HL-60 (cell line): ENCODE data around the gene TASP1.

Experiments used
- POLR2AphosphoS5 ChIP-seq: IDR thresholded peaks from 2 replicates; pipeline ENCODE4 v1.6.1; 2012; ENCODE audit warnings: low read depth
- SPI1 ChIP-seq: IDR thresholded peaks from 2 replicates; pipeline ENCODE4 v1.6.1; 2012; ENCODE audit warnings: low read depth, mild to moderate bottlenecking, borderline replicate concordance
- TF ChIP-seq, protein P1 (sequence below): IDR thresholded peaks from one replicate; pipeline ENCODE4 v1.5.1; 2011; ENCODE audit warnings: low read length, control low read depth, inconsistent platforms; ENCODE audit not compliant: insufficient read depth
- TF ChIP-seq, protein P2 (sequence below): IDR thresholded peaks from 2 replicates; pipeline ENCODE4 v1.6.1; 2012; ENCODE audit warnings: low read depth; ENCODE audit not compliant: insufficient replicate concordance

DNA sequence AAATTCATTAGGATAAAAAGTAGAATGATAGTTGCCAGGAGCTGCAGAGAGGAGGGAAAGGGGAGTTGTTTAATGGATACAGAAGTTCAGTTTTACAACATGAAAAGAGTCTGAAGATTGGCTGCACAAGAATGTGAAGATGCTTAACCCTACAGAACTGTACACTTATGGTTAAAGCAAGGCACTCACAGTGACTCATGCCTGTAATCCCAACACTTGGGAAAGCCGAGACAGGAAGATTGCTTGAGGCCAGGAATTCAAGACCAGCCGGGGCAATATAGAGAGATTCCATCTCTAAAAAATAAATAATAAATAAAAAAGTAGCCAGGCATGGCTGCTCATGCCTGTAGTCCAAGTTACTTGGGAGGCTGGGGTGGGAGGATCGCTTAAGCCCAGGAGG lies 174.0 kb downstream of the TASP1 start:
- TF ChIP-seq, protein P1, sequence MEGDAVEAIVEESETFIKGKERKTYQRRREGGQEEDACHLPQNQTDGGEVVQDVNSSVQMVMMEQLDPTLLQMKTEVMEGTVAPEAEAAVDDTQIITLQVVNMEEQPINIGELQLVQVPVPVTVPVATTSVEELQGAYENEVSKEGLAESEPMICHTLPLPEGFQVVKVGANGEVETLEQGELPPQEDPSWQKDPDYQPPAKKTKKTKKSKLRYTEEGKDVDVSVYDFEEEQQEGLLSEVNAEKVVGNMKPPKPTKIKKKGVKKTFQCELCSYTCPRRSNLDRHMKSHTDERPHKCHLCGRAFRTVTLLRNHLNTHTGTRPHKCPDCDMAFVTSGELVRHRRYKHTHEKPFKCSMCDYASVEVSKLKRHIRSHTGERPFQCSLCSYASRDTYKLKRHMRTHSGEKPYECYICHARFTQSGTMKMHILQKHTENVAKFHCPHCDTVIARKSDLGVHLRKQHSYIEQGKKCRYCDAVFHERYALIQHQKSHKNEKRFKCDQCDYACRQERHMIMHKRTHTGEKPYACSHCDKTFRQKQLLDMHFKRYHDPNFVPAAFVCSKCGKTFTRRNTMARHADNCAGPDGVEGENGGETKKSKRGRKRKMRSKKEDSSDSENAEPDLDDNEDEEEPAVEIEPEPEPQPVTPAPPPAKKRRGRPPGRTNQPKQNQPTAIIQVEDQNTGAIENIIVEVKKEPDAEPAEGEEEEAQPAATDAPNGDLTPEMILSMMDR = no peak
- no peak for TF ChIP-seq POLR2AphosphoS5
- TF ChIP-seq SPI1 = no peak
- TF ChIP-seq, protein P2, sequence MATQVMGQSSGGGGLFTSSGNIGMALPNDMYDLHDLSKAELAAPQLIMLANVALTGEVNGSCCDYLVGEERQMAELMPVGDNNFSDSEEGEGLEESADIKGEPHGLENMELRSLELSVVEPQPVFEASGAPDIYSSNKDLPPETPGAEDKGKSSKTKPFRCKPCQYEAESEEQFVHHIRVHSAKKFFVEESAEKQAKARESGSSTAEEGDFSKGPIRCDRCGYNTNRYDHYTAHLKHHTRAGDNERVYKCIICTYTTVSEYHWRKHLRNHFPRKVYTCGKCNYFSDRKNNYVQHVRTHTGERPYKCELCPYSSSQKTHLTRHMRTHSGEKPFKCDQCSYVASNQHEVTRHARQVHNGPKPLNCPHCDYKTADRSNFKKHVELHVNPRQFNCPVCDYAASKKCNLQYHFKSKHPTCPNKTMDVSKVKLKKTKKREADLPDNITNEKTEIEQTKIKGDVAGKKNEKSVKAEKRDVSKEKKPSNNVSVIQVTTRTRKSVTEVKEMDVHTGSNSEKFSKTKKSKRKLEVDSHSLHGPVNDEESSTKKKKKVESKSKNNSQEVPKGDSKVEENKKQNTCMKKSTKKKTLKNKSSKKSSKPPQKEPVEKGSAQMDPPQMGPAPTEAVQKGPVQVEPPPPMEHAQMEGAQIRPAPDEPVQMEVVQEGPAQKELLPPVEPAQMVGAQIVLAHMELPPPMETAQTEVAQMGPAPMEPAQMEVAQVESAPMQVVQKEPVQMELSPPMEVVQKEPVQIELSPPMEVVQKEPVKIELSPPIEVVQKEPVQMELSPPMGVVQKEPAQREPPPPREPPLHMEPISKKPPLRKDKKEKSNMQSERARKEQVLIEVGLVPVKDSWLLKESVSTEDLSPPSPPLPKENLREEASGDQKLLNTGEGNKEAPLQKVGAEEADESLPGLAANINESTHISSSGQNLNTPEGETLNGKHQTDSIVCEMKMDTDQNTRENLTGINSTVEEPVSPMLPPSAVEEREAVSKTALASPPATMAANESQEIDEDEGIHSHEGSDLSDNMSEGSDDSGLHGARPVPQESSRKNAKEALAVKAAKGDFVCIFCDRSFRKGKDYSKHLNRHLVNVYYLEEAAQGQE = no peak
